Measurements from ENCODE around the gene LGALS1.

The LGALS1 gene

GRCh38 chr22:37696657-37697537, 21.5 kb downstream of the LGALS1 start, which contains the start of gene TRIOBP:
TRIOBP (plus strand) TSS chr22:37697048; CDS start chr22:37701366, 4,318 bp downstream.
- Histone ChIP-seq H3K27me3 (ENCODE audit: control insufficient read depth, insufficient read depth, low read length) (no peaks in the 10 kb centered on the region), H3K4me3 (ENCODE audit: low read depth, low read length) (peak within 1 kb of the TSS; percentile 75), H3K36me3 (ENCODE audit: control insufficient read depth, insufficient read depth, low read length) (peaks cover 35% of the 10 kb centered on the region), H3K4me1 (ENCODE audit: control insufficient read depth, insufficient read depth, low read length) (no peaks in the 10 kb centered on the region), H3K9me3 (ENCODE audit: control insufficient read depth, insufficient read depth, low read depth, low read length) (no peaks in the 10 kb centered on the region), H3K27ac (ENCODE audit: low read depth, low read length) (no peak within 1 kb of the TSS; the same call in 1 of the 2 replicates), H3K9ac (ENCODE audit: low read length) (peak within 1 kb of the TSS; percentile 71)

GRCh38 chr22:37697538-37697835, 22.1 kb downstream of the LGALS1 start:
- no peak overlapping the region; the same call in 1 of the 2 replicates for H3K27ac ChIP-seq (ENCODE audit: low read depth, low read length)
- H3K27me3 ChIP-seq (ENCODE audit: control insufficient read depth, insufficient read depth, low read length), result no peaks in the 10 kb centered on the region
- H3K9me3 ChIP-seq (ENCODE audit: control insufficient read depth, insufficient read depth, low read depth, low read length), result no peaks in the 10 kb centered on the region
- peak overlapping the region; percentile 71 for H3K9ac ChIP-seq (ENCODE audit: low read length)
- peaks cover 31% of the 10 kb centered on the region for H3K36me3 ChIP-seq (ENCODE audit: control insufficient read depth, insufficient read depth, low read length)
- H3K4me1 ChIP-seq (ENCODE audit: control insufficient read depth, insufficient read depth, low read length), result no peaks in the 10 kb centered on the region
- H3K4me3 ChIP-seq (ENCODE audit: low read depth, low read length), result peak overlapping the region; percentile 75

GRCh38 chr22:37701141-37701786, 25.8 kb downstream of the LGALS1 start:
- Histone ChIP-seq H3K9me3 (ENCODE audit: control insufficient read depth, insufficient read depth, low read depth, low read length) (no peaks in the 10 kb centered on the region), H3K9ac (ENCODE audit: low read length) (no peak overlapping the region), H3K4me3 (ENCODE audit: low read depth, low read length) (no peak overlapping the region), H3K4me1 (ENCODE audit: control insufficient read depth, insufficient read depth, low read length) (no peaks in the 10 kb centered on the region), H3K27ac (ENCODE audit: low read depth, low read length) (no peak overlapping the region), H3K27me3 (ENCODE audit: control insufficient read depth, insufficient read depth, low read length) (no peaks in the 10 kb centered on the region), H3K36me3 (ENCODE audit: control insufficient read depth, insufficient read depth, low read length) (peaks cover 55% of the 10 kb centered on the region)

- no peak overlapping the region for H3K27ac ChIP-seq (ENCODE audit: low read depth, low read length)
Observed at GRCh38 chr22:37703906-37704305, 28.5 kb downstream of the LGALS1 start.

GRCh38 chr22:37704645-37705044, 29.2 kb downstream of the LGALS1 start:
- H3K27ac ChIP-seq (ENCODE audit: low read depth, low read length), result no peak overlapping the region
- H3K4me3 ChIP-seq (ENCODE audit: low read depth, low read length), result no peak overlapping the region
- H3K4me1 ChIP-seq (ENCODE audit: control insufficient read depth, insufficient read depth, low read length), result no peaks in the 10 kb centered on the region
- peaks cover 64% of the 10 kb centered on the region for H3K36me3 ChIP-seq (ENCODE audit: control insufficient read depth, insufficient read depth, low read length)
- no peaks in the 10 kb centered on the region for H3K9me3 ChIP-seq (ENCODE audit: control insufficient read depth, insufficient read depth, low read depth, low read length)
- H3K27me3 ChIP-seq (ENCODE audit: control insufficient read depth, insufficient read depth, low read length), result no peaks in the 10 kb centered on the region
- H3K9ac ChIP-seq (ENCODE audit: low read length), result no peak overlapping the region

More at GRCh38 chr22:37703906-37704305, 28.5 kb downstream of the LGALS1 start:
- H3K4me3 ChIP-seq (ENCODE audit: low read depth, low read length), result no peak overlapping the region
- H3K36me3 ChIP-seq (ENCODE audit: control insufficient read depth, insufficient read depth, low read length), result peaks cover 66% of the 10 kb centered on the region
- no peaks in the 10 kb centered on the region for H3K9me3 ChIP-seq (ENCODE audit: control insufficient read depth, insufficient read depth, low read depth, low read length)
- H3K9ac ChIP-seq (ENCODE audit: low read length), result no peak overlapping the region
- H3K4me1 ChIP-seq (ENCODE audit: control insufficient read depth, insufficient read depth, low read length), result no peaks in the 10 kb centered on the region
- H3K27me3 ChIP-seq (ENCODE audit: control insufficient read depth, insufficient read depth, low read length), result no peaks in the 10 kb centered on the region

GRCh38 chr22:37705205-37705604, 29.8 kb downstream of the LGALS1 start:
- Histone ChIP-seq H3K36me3 (ENCODE audit: control insufficient read depth, insufficient read depth, low read length) (peaks cover 69% of the 10 kb centered on the region), H3K27ac (ENCODE audit: low read depth, low read length) (no peak overlapping the region), H3K9me3 (ENCODE audit: control insufficient read depth, insufficient read depth, low read depth, low read length) (no peaks in the 10 kb centered on the region), H3K27me3 (ENCODE audit: control insufficient read depth, insufficient read depth, low read length) (no peaks in the 10 kb centered on the region), H3K4me1 (ENCODE audit: control insufficient read depth, insufficient read depth, low read length) (no peaks in the 10 kb centered on the region), H3K4me3 (ENCODE audit: low read depth, low read length) (no peak overlapping the region), H3K9ac (ENCODE audit: low read length) (no peak overlapping the region)

GRCh38 chr22:37708580-37709444, 33.4 kb downstream of the LGALS1 start:
- Histone ChIP-seq H3K4me1 (ENCODE audit: control insufficient read depth, insufficient read depth, low read length) (no peaks in the 10 kb centered on the region), H3K9me3 (ENCODE audit: control insufficient read depth, insufficient read depth, low read depth, low read length) (no peaks in the 10 kb centered on the region), H3K27ac (ENCODE audit: low read depth, low read length) (no peak overlapping the region), H3K27me3 (ENCODE audit: control insufficient read depth, insufficient read depth, low read length) (no peaks in the 10 kb centered on the region), H3K9ac (ENCODE audit: low read length) (no peak overlapping the region), H3K4me3 (ENCODE audit: low read depth, low read length) (no peak overlapping the region), H3K36me3 (ENCODE audit: control insufficient read depth, insufficient read depth, low read length) (peaks cover 70% of the 10 kb centered on the region)

- Histone ChIP-seq H3K27ac (ENCODE audit: low read depth, low read length) (no peak overlapping the region), H3K27me3 (ENCODE audit: control insufficient read depth, insufficient read depth, low read length) (no peaks in the 10 kb centered on the region), H3K4me1 (ENCODE audit: control insufficient read depth, insufficient read depth, low read length) (no peaks in the 10 kb centered on the region), H3K9ac (ENCODE audit: low read length) (no peak overlapping the region), H3K4me3 (ENCODE audit: low read depth, low read length) (no peak overlapping the region), H3K9me3 (ENCODE audit: control insufficient read depth, insufficient read depth, low read depth, low read length) (no peaks in the 10 kb centered on the region), H3K36me3 (ENCODE audit: control insufficient read depth, insufficient read depth, low read length) (peaks cover 69% of the 10 kb centered on the region)
Observed at GRCh38 chr22:37709445-37709765, 34.0 kb downstream of the LGALS1 start.

- H3K4me1 ChIP-seq (ENCODE audit: control insufficient read depth, insufficient read depth, low read length), result no peaks in the 10 kb centered on the region
- H3K4me3 ChIP-seq (ENCODE audit: low read depth, low read length), result no peak overlapping the region
- no peaks in the 10 kb centered on the region for H3K9me3 ChIP-seq (ENCODE audit: control insufficient read depth, insufficient read depth, low read depth, low read length)
- H3K27me3 ChIP-seq (ENCODE audit: control insufficient read depth, insufficient read depth, low read length), result no peaks in the 10 kb centered on the region
- no peak overlapping the region for H3K9ac ChIP-seq (ENCODE audit: low read length)
- H3K36me3 ChIP-seq (ENCODE audit: control insufficient read depth, insufficient read depth, low read length), result peaks cover 60% of the 10 kb centered on the region
- H3K27ac ChIP-seq (ENCODE audit: low read depth, low read length), result no peak overlapping the region
Observed at GRCh38 chr22:37710675-37711074, 35.2 kb downstream of the LGALS1 start.

GRCh38 chr22:37711490-37711889, 36.1 kb downstream of the LGALS1 start:
- Histone ChIP-seq H3K27me3 (ENCODE audit: control insufficient read depth, insufficient read depth, low read length) (no peaks in the 10 kb centered on the region), H3K9ac (ENCODE audit: low read length) (no peak overlapping the region), H3K4me3 (ENCODE audit: low read depth, low read length) (no peak overlapping the region), H3K4me1 (ENCODE audit: control insufficient read depth, insufficient read depth, low read length) (no peaks in the 10 kb centered on the region), H3K9me3 (ENCODE audit: control insufficient read depth, insufficient read depth, low read depth, low read length) (no peaks in the 10 kb centered on the region), H3K27ac (ENCODE audit: low read depth, low read length) (no peak overlapping the region), H3K36me3 (ENCODE audit: control insufficient read depth, insufficient read depth, low read length) (peaks cover 55% of the 10 kb centered on the region)

GRCh38 chr22:37713761-37714160, 38.3 kb downstream of the LGALS1 start:
- H3K36me3 ChIP-seq (ENCODE audit: control insufficient read depth, insufficient read depth, low read length), result peaks cover 52% of the 10 kb centered on the region
- H3K27ac ChIP-seq (ENCODE audit: low read depth, low read length), result no peak overlapping the region
- H3K27me3 ChIP-seq (ENCODE audit: control insufficient read depth, insufficient read depth, low read length), result no peaks in the 10 kb centered on the region
- H3K4me1 ChIP-seq (ENCODE audit: control insufficient read depth, insufficient read depth, low read length), result no peaks in the 10 kb centered on the region
- H3K9ac ChIP-seq (ENCODE audit: low read length), result no peak overlapping the region
- no peak overlapping the region for H3K4me3 ChIP-seq (ENCODE audit: low read depth, low read length)
- no peaks in the 10 kb centered on the region for H3K9me3 ChIP-seq (ENCODE audit: control insufficient read depth, insufficient read depth, low read depth, low read length)

All from HUES6 (cell line).